Brain microvascular endothelial cell (primary cell): ENCODE measurements around the gene MGST2.

Experiments
- DNase-seq: peaks from one replicate; pipeline ENCODE4 v3.0.0-alpha.2; 2020
- H3K27ac ChIP-seq: fragments of 250-450 bp; sonication (Bioruptor Pico); 2 replicates; pipeline ENCODE4 v1.5.1; 2020; ENCODE audit warnings: mild to moderate bottlenecking, moderate library complexity
- H3K27me3 ChIP-seq: fragments of 250-450 bp; sonication (Bioruptor Pico); replicated peaks from 2 replicates; pipeline ENCODE4 v1.5.1; 2020; ENCODE audit warnings: mild to moderate bottlenecking
- H3K36me3 ChIP-seq: fragments of 250-450 bp; sonication (Bioruptor Pico); replicated peaks from 2 replicates; pipeline ENCODE4 v1.5.1; 2020; ENCODE audit warnings: mild to moderate bottlenecking
- H3K4me3 ChIP-seq: 2 replicates; pipeline ENCODE4 v1.5.1; 2011; ENCODE audit warnings: low read depth, mild to moderate bottlenecking, control low read depth, low read length, moderate library complexity
- CTCF ChIP-seq: IDR thresholded peaks from 2 replicates; pipeline ENCODE4 v1.5.1; 2011; ENCODE audit warnings: low read depth, mild to moderate bottlenecking, moderate library complexity, low read length, control low read depth, inconsistent platforms; ENCODE audit errors: missing control alignments
- in situ Hi-C: cut with HindIII; loops from 2 replicates; pipeline ENCODE4 v1.10.0; 2017; ENCODE audit warnings: low sequenced_read_pairs, low pct_ligation_motif_present

MGST2 gene

DNA sequence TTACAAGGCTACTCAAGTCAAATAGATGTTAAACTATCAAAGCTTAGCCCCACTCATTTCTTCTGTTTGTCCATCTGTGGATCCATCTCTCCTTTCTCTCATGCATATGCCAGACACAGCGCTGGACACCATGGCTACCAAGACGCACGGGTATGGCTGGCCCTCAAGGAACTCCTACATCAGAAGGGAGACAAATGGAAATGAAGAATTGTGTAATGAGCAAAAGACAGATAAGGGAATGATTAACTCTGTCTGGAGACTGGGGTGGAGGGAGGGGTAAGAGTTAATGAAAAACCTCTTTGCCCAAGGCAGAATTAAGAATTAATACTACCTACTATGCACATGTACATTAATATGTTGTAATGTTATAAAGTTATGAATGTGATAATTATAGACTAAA is 88.1 kb downstream of the MGST2 start:
- H3K27me3 ChIP-seq: no peaks in the 10 kb centered on the region
- H3K27ac ChIP-seq: no peak overlapping the region
- no peaks in the 10 kb centered on the region for H3K36me3 ChIP-seq
- no peak for DNase-seq
- TF ChIP-seq CTCF: no peak
- in situ Hi-C loops: no loop called here
- no peak overlapping the region for H3K4me3 ChIP-seq
